GM12878 (cell line): ENCODE results near the gene TRIOBP.

Experiments used
- BCL11A ChIP-seq: IDR thresholded peaks from 2 replicates; pipeline ENCODE4 v1.6.1; 2011; ENCODE audit warnings: low read depth, low read length
- BHLHE40 ChIP-seq, 2 experiments: fragments of 450-650 bp in 1 of 2; IDR thresholded peaks; 2 replicates each; pipeline ENCODE4 v1.6.1; 2011 to 2017; ENCODE audit warnings: low read depth in 2 of 2, borderline replicate concordance in 1 of 2, improper control_type of control experiment in 1 of 2, low read length in 1 of 2, mild to moderate bottlenecking in 1 of 2
- CBX3 ChIP-seq: fragments of 200-600 bp; sonication (generic); IDR thresholded peaks from 2 replicates; pipeline ENCODE4 v1.6.1; 2016; ENCODE audit warnings: low read depth, borderline replicate concordance
- CTCF ChIP-seq, 3 experiments: IDR thresholded peaks in 2 of 3; conservative IDR thresholded peaks in 1 of 3; 2 replicates each; pipeline ENCODE4 v1.5.1; 2011; ENCODE audit warnings: low read depth in 3 of 3, low read length in 3 of 3, mild to moderate bottlenecking in 3 of 3, control low read depth in 2 of 3, moderate library complexity in 2 of 3, inconsistent platforms in 1 of 3, mixed read lengths in 1 of 3; ENCODE audit not compliant: control insufficient read depth in 2 of 3, insufficient read depth in 1 of 3; ENCODE audit errors: extremely low read depth in 1 of 3
- MTA2 ChIP-seq: fragments of 450-650 bp; IDR thresholded peaks from 2 replicates; pipeline ENCODE4 v1.6.1; 2016; ENCODE audit warnings: low read depth, mild to moderate bottlenecking, moderate library complexity
- POLR2A ChIP-seq: IDR thresholded peaks from 2 replicates; pipeline ENCODE4 v1.6.1; 2011; ENCODE audit warnings: low read depth, mild to moderate bottlenecking, low read length
- POLR2AphosphoS5 ChIP-seq: IDR thresholded peaks from 2 replicates; pipeline ENCODE4 v1.6.1; 2011; ENCODE audit warnings: mild to moderate bottlenecking, low read length, inconsistent platforms
- POU2F2 ChIP-seq: IDR thresholded peaks from 3 replicates; pipeline ENCODE4 v1.6.1; 2011; ENCODE audit warnings: low read depth, mild to moderate bottlenecking, low read length, borderline replicate concordance
- REST ChIP-seq: IDR thresholded peaks from 2 replicates; pipeline ENCODE4 v1.6.1; 2012; ENCODE audit warnings: mild to moderate bottlenecking, low read depth, low read length
- TCF12 ChIP-seq: IDR thresholded peaks from 2 replicates; pipeline ENCODE4 v1.6.1; 2011; ENCODE audit warnings: low read depth, mild to moderate bottlenecking, low read length

GRCh38 chr22:37809672-37810333, 113.0 kb downstream of the TRIOBP start:
- no peak for TF ChIP-seq POLR2AphosphoS5
- no peak for TF ChIP-seq CTCF (IDR thresholded peaks at IDR 0.05 in 2 of 3, conservative IDR thresholded peaks at IDR 0.05 in 1 of 3; ENCODE audit: control insufficient read depth in 2 of 3, extremely low read depth in 1 of 3, insufficient read depth in 1 of 3, low read depth in 3 of 3, low read length in 3 of 3)
- no peak for TF ChIP-seq CBX3
- TF ChIP-seq BCL11A = no peak
- TF ChIP-seq POLR2A = no peak
- no peak for TF ChIP-seq BHLHE40 (IDR thresholded peaks at IDR 0.05; ENCODE audit: borderline replicate concordance in 1 of 2, low read depth in 2 of 2, low read length in 1 of 2)
- no peak for TF ChIP-seq REST
- no peak for TF ChIP-seq MTA2
- TF ChIP-seq TCF12 = no peak
- no peak for TF ChIP-seq POU2F2
